Esophagus squamous epithelium (tissue), 4 donors: ENCODE results near the gene ELL2.

Experiments used
- CTCF ChIP-seq, 6 experiments: fragments of 450-650 bp in 4 of 6; fragments of 200-600 bp in 2 of 6; sonication (generic) in 2 of 6; IDR thresholded peaks; one replicate each; pipeline ENCODE4 v1.5.1; 2016 to 2019; ENCODE audit warnings: antibody characterized with exemption in 6 of 6, mild to moderate bottlenecking in 4 of 6, moderate library complexity in 4 of 6
- POLR2A ChIP-seq, 4 donors: fragments of 450-650 bp; IDR thresholded peaks; one replicate each; pipeline ENCODE4 v1.6.1; 2017; ENCODE audit warnings: antibody characterized with exemption in 4 of 4, mild to moderate bottlenecking in 4 of 4, moderate library complexity in 3 of 4

- TF ChIP-seq CTCF (IDR thresholded peaks at IDR 0.05) = no peak
- no peak for TF ChIP-seq POLR2A (IDR thresholded peaks at IDR 0.05)
Measured at GRCh38 chr5:96008987-96009647, 47.5 kb upstream of the ELL2 start.
